Inflammatory macrophage treated with lipopolysaccharide for 4 hours (primary cell): Measurements from ENCODE around the gene CALM3.

Experiments used
- DNase-seq: peaks from one replicate; pipeline ENCODE4 v3.0.0-alpha.2; 2020

CALM3 gene

GRCh38 chr19:46639358-46640182, 38.4 kb downstream of the CALM3 start:
- DNase-seq = peak; percentile 83

- DNase-seq = no peak
Measured at GRCh38 chr19:46640656-46641055, 39.5 kb downstream of the CALM3 start.

- DNase-seq = no peak
Measured at GRCh38 chr19:46644720-46645119, 43.6 kb downstream of the CALM3 start.

DNA sequence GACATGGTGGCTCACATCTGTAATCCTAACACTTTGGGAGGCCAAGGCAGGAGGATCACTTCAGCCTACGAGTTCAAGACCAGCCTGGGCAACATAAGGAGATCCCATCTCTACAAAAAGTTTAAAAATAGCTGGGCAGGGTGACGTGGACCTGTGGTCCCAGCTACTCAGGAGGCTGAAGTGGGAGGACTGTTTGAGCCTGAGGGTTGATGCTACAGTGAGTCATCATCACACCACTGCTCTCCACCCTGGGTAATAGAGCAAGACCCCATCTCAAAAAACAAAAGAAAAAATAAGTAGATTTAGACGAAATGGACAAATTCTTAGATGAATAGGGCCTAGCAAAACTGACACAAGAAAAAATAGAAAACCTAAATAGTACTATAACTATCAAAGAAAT, 45.3 kb downstream of the CALM3 start:
- DNase-seq = no peak

- DNase-seq = peak; percentile 81
Measured at GRCh38 chr19:46648060-46648960, 47.2 kb downstream of the CALM3 start.

GRCh38 chr19:46648961-46649960, 48.1 kb downstream of the CALM3 start:
- no peak for DNase-seq

GRCh38 chr19:46650445-46650844, 49.3 kb downstream of the CALM3 start:
- DNase-seq = no peak

DNA sequence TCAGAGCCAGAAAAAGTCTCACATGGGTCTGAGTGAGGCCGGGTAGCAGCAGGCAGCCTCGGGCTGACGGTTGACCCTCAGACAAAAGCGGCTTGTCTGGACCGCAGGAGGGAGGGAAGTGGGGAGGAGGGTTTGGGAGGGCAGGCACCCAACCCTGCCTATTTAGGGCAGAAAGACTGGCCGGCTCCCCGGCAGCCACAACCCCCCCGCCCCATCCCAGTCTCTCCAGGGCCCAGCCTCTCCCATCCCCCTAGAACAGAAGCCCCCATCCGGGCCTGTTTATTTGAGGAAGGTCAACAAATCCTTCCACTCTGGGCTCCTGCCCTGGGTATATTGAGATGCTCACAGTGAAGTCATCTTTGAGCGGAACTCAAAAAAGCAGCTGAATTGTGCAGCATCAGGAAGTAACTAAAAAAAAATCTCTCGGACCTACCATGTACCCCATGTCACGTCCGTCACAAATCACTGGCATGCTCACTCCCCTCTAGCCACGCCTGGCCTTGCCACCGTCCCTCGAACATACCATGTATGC, 53.6 kb downstream of the CALM3 start:
- DNase-seq = no peak

- no peak for DNase-seq
Measured at GRCh38 chr19:46656541-46656940, 55.4 kb downstream of the CALM3 start.

DNA sequence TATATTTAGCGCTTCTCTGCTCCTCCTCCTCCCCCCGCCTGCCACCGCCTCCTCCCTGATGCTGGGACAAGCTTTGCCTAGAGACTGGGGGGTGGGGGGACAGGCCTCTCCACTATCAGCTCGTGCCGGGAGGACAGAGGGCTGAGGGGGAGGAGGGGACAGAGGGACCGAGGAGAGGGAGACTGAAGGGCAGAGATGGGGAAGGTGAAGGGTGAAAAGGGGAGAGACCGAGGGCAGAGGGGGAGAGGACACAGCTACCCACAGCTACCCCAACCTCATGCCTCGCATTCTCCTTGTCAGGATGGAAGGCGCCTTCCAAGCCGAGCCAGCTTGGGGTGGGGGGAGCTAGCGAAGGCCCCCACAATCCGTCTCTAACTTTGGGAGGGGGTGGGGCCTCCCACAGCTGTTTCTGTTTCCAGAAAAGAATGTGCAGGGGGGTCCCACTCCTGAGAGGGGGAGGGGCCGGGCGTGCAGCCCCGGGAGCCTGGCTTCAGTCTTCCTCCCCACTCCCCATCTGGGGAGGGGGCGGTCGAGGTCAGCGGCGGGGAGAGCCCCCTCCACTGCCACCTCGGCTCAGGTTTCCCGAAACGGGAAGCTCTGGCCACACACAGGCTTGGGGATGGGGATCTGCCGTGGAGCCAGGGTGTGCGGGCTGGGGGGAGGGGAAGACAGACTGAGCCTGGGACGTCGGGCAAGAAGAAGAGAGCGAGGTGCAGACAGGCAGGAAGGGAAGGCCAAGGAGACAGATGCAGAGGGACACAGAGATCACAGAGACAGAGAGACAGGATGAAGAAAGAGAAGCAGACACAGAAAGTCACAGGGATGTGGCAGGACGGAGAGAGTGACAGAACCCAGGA, 58.2 kb downstream of the CALM3 start:
- no peak for DNase-seq

DNA sequence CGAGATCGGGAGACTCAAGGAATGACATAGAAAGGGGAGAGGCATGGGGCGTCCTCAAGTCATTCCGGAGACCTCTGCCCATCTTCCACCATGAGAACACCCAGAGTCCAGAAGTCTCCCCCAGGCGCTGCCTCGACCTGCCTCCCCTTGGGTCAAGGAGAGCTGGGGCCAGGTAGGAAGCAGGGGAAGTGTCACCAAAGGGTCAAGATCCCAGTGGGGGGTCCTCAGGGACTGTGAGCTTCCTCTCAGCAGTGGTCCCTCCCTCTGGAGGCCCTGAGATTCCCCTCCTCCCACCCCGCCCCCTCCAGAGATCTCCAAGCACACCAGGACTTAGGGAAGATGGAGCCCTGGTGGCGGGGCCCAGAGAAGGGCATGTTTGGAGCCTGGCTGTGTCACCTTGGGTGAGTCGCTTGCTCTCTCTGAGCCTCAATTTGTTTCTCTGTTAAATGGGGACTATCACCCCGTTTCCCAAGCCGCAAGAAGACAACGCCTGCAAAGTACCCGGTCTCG, 58.9 kb downstream of the CALM3 start:
- no peak for DNase-seq
